Stimulated activated memory B cell treated with anti-CD40 and anti-IgM and Interleukin-4, amounts not matched to agents 10 μg/mL and 1 μg/mL and 100 μg/mL, for 72 hours (primary cell): ENCODE measurements around the gene MARK2.

Experiments used
- ATAC-seq: fragments of 150-1000 bp; cut with Tn5 transposase; 2 replicates; pipeline ENCODE4 v1.10.0; 2021
- H3K27ac Mint-ChIP-seq: one replicate; pipeline ENCODE4 v1.8.0; 2022; ENCODE audit warnings: mild to moderate bottlenecking, mixed read lengths
- H3K27me3 Mint-ChIP-seq: one replicate; pipeline ENCODE4 v1.8.0; 2022; ENCODE audit warnings: mixed read lengths
- H3K36me3 Mint-ChIP-seq: one replicate; pipeline ENCODE4 v1.8.0; 2022; ENCODE audit warnings: mixed read lengths
- H3K4me1 Mint-ChIP-seq: one replicate; pipeline ENCODE4 v1.8.0; 2022; ENCODE audit warnings: mixed read lengths
- H3K4me3 Mint-ChIP-seq: one replicate; pipeline ENCODE4 v1.8.0; 2022; ENCODE audit warnings: mild to moderate bottlenecking, moderate library complexity, mixed read lengths
- H3K9me3 Mint-ChIP-seq: one replicate; pipeline ENCODE4 v1.8.0; 2022; ENCODE audit warnings: mixed read lengths

The MARK2 gene

DNA sequence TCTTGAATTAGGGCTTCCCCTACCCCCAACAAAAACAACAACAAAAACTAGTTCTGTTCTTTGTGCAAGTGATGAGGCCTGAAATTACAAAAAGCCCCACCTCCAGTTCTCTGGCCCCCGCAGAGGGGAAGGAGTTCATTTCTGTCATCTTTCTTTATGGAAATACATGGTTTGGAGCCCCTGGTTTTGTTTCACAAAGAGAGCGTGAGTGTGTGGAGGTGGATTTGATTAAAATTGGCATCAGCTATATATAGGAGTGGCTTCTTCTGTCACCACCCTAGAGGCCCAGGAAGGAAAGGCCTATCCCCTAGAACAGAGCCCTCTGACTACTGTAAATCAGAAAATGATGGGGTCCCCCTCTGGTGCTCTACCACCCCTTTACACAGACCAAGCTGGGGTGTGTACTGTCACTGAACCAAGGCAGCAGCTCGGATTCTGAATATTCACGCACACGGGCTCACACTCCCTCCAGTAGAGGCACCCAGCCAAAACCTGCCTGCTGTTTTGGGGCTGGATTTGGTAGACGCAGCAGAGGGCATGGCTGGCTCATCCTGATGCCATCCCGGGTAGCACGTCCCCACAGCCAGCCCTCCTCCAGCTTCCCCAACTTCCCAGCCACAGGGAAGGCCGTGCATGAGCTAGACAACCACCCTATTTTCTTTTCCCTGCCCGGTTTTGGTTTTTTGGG is 58.7 kb downstream of the MARK2 start:
- H3K9me3 Mint-ChIP-seq = no peaks in the 10 kb centered on the region
- no peaks in the 10 kb centered on the region for H3K27me3 Mint-ChIP-seq
- H3K4me3 Mint-ChIP-seq = no peak overlapping the region
- H3K4me1 Mint-ChIP-seq = peaks cover 12% of the 10 kb centered on the region
- no peak overlapping the region for H3K27ac Mint-ChIP-seq
- H3K36me3 Mint-ChIP-seq = peaks cover 85% of the 10 kb centered on the region
- no peak for ATAC-seq

DNA sequence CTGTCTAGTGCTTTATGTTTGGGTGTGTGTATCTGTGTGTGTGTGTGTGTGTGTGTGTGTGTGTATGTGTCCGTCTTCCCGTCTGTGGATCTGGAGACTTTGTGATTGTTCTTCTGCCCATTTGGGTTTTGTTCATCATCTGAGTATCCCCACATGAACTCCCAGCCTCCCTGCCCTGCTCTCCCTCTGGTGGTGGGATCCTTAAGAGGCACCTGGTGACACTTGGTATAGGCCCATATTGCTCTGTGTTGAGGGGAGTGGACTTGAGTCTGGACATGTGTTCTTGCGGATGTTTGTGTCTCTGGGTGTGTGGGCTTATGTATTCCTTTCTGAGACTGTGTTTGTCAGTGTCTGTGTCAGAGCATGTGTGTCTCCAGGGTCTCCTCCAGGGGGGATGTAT is 62.8 kb downstream of the MARK2 start:
- no peaks in the 10 kb centered on the region for H3K9me3 Mint-ChIP-seq
- no peaks in the 10 kb centered on the region for H3K27me3 Mint-ChIP-seq
- H3K4me3 Mint-ChIP-seq = no peak overlapping the region
- no peak overlapping the region for H3K27ac Mint-ChIP-seq
- no peak for ATAC-seq
- peaks cover 94% of the 10 kb centered on the region for H3K36me3 Mint-ChIP-seq
- peaks cover 6% of the 10 kb centered on the region for H3K4me1 Mint-ChIP-seq

DNA sequence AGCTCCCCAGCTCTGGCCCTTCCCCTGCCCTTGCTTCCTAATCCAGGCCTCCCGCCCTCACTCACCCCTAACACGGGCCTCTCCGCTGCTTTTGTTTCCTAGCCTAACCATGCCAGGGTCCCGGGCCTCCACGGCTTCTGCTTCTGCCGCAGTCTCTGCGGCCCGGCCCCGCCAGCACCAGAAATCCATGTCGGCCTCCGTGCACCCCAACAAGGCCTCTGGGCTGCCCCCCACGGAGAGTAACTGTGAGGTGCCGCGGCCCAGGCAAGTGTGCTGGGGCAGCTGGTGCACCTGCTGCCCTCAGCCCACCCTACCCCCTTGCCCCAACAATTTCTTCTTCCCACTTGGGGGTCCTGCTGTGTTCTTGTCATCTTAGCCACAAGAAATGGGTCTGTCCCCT is 65.0 kb downstream of the MARK2 start:
- H3K27me3 Mint-ChIP-seq = no peaks in the 10 kb centered on the region
- H3K9me3 Mint-ChIP-seq = no peaks in the 10 kb centered on the region
- peaks cover 6% of the 10 kb centered on the region for H3K4me1 Mint-ChIP-seq
- no peak overlapping the region for H3K4me3 Mint-ChIP-seq
- no peak overlapping the region for H3K27ac Mint-ChIP-seq
- no peak for ATAC-seq
- peaks cover 91% of the 10 kb centered on the region for H3K36me3 Mint-ChIP-seq

DNA sequence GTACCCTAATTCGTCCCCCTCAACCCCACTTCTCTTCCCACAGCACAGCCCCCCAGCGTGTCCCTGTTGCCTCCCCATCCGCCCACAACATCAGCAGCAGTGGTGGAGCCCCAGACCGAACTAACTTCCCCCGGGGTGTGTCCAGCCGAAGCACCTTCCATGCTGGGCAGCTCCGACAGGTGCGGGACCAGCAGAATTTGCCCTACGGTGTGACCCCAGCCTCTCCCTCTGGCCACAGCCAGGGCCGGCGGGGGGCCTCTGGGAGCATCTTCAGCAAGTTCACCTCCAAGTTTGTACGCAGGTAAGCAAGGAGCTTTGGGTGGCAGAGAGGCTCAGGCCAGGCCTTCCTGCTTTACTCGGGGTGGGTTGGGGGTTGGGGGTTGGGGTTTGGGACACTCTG is 65.8 kb downstream of the MARK2 start:
- H3K4me1 Mint-ChIP-seq = peaks cover 6% of the 10 kb centered on the region
- peaks cover 82% of the 10 kb centered on the region for H3K36me3 Mint-ChIP-seq
- H3K9me3 Mint-ChIP-seq = no peaks in the 10 kb centered on the region
- ATAC-seq = no peak
- no peak overlapping the region for H3K27ac Mint-ChIP-seq
- H3K27me3 Mint-ChIP-seq = no peaks in the 10 kb centered on the region
- H3K4me3 Mint-ChIP-seq = no peak overlapping the region

DNA sequence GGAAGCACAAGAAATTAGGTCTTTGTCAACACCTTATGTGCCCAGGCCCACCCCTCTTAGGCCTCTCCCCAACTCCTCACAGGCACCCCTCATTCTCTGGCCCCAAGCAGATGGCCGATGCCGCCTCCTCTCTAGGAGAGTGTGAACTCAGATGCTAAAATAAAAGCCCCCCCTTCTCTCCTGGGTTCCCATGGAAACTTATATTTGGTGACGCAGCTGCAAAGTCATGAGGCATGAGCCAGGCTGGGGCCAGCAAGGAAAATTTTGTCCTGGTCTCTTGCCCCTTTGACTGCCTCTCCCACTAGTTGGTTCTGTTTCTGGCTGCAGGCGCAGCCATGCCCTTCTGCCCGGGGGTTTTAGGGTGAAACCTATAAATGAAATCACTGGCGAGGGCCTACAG is 66.3 kb downstream of the MARK2 start:
- no peak for ATAC-seq
- peaks cover 6% of the 10 kb centered on the region for H3K4me1 Mint-ChIP-seq
- H3K27ac Mint-ChIP-seq = no peak overlapping the region
- H3K36me3 Mint-ChIP-seq = peaks cover 81% of the 10 kb centered on the region
- H3K9me3 Mint-ChIP-seq = no peaks in the 10 kb centered on the region
- no peaks in the 10 kb centered on the region for H3K27me3 Mint-ChIP-seq
- H3K4me3 Mint-ChIP-seq = no peak overlapping the region

DNA sequence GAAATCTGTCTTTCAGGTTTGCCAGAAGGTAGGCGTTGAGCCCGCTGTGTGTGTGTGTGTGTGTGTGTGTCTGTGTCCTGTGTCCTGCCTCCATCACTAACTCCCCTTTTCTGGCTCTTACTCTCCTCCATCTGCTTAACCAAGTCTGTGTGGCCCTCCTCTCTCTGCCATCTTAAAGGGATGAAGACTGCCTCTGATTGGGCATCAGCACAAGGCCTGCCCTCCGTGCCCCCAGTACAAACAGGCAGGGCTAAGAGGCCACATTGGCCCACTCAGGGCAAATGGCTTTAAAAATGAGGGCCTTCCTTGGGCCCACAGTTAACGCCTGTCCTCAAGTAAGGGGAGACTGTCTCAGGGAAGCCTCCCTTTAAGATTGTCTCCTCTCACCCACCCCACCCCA is 67.2 kb downstream of the MARK2 start:
- no peaks in the 10 kb centered on the region for H3K27me3 Mint-ChIP-seq
- H3K4me1 Mint-ChIP-seq = peaks cover 6% of the 10 kb centered on the region
- H3K27ac Mint-ChIP-seq = no peak overlapping the region
- no peaks in the 10 kb centered on the region for H3K9me3 Mint-ChIP-seq
- H3K36me3 Mint-ChIP-seq = peaks cover 81% of the 10 kb centered on the region
- no peak overlapping the region for H3K4me3 Mint-ChIP-seq
- ATAC-seq = no peak

DNA sequence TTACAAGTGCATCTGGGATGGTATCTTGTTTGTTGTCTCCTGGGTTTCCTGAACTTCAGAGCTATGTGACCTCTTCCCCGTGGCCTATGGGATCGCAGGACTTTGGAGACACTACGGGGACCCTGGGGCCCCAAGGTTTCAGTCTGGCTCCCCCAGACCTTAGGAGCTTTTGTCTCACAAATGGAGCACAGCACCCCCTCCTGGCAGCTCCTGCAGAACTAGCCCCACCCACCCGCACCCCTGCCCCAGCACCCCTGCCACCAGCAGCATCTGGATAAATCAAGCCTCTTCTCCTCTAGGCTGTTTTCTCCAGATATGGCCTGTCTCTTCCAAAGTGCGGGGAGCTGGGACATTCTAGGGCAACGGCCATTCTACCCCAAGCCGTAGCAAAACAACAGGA is 67.7 kb downstream of the MARK2 start:
- Mint-ChIP-seq H3K27me3 (no peaks in the 10 kb centered on the region), H3K27ac (no peak overlapping the region)

DNA sequence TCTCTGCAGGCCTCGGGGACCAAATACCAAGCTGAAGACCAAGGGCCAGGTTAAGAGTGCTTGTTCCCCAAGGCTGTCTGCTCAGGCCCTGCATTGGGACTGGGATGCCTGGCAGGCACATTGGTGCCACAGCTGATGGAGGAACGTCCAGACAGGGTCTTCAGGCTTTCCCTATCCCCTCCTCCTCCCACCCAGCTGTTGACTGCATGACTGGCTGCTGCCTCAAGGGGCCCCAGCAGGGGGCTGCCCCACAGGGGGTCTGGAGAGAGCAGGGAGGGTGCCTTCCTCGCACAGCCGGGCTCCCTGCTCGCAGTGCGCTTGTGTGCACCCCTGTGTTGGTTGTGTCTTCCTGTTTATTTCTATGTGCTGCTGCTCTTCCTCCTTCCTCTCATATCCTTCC is 68.2 kb downstream of the MARK2 start:
- peaks cover 6% of the 10 kb centered on the region for H3K4me1 Mint-ChIP-seq
- no peak for ATAC-seq

More for the DNA sequence above, 67.7 kb downstream of the MARK2 start:
- H3K4me1 Mint-ChIP-seq = peaks cover 6% of the 10 kb centered on the region
- H3K4me3 Mint-ChIP-seq = no peak overlapping the region
- H3K9me3 Mint-ChIP-seq = no peaks in the 10 kb centered on the region
- H3K36me3 Mint-ChIP-seq = peaks cover 76% of the 10 kb centered on the region
- ATAC-seq = no peak

DNA sequence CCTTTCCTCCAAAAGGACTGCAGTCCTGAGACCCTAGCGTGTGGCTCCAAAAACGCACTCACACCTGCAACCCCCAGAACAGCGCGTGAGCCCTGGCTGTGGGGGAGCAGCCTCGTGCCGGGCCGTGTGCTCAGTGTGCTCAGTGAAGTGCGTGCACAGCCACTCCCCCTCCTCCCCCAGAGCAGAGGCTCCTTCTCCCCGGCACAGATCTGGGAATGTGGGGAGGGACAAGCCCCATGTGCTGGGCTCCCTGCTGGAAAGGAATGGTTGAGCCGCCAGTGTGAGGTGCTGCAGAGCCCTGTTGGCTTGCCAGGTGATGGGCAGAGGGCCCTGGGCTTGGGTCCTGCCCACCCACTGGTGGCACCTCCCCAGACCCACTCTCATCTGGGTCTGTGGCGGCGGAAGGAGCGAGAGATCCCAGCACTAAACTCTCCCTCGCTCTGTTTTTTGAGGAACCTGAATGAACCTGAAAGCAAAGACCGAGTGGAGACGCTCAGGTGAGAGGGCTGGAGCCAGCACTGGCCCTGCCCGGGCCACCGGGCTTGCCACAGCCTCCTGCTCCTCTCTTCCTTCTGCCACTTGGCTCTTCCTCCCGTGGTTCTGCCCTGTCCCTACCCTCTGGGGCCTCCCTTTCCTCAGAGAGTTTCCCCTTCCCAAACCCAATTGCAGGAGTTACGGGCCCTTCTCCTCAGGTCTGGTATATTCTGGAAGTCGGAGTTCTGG is 69.1 kb downstream of the MARK2 start:
- Mint-ChIP-seq H3K4me3 (no peak overlapping the region), H3K4me1 (peaks cover 6% of the 10 kb centered on the region), H3K36me3 (peaks cover 62% of the 10 kb centered on the region), H3K27ac (no peak overlapping the region), H3K27me3 (no peaks in the 10 kb centered on the region), H3K9me3 (no peaks in the 10 kb centered on the region)
- ATAC-seq = no peak

More for the DNA sequence above, 68.2 kb downstream of the MARK2 start:
- no peaks in the 10 kb centered on the region for H3K27me3 Mint-ChIP-seq
- H3K4me3 Mint-ChIP-seq = no peak overlapping the region
- H3K9me3 Mint-ChIP-seq = no peaks in the 10 kb centered on the region
- H3K36me3 Mint-ChIP-seq = peaks cover 71% of the 10 kb centered on the region
- no peak overlapping the region for H3K27ac Mint-ChIP-seq

DNA sequence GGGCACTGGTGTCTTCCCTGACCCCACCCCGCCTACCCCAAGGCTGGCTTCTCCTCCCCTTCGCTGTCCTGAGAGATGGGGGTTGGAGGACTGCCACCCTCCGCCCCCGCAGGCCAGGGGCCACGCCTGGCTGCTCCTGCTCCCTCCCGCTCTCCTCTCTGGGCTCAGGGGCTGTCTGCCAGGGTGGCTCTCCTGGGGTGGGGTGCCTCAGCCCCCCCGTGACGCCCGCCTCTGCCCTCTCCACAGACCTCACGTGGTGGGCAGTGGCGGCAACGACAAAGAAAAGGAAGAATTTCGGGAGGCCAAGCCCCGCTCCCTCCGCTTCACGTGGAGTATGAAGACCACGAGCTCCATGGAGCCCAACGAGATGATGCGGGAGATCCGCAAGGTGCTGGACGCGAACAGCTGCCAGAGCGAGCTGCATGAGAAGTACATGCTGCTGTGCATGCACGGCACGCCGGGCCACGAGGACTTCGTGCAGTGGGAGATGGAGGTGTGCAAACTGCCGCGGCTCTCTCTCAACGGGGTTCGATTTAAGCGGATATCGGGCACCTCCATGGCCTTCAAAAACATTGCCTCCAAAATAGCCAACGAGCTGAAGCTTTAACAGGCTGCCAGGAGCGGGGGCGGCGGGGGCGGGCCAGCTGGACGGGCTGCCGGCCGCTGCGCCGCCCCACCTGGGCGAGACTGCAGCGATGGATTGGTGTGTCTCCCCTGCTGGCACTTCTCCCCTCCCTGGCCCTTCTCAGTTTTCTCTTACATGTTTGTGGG is 69.9 kb downstream of the MARK2 start:
- Mint-ChIP-seq H3K36me3 (peaks cover 54% of the 10 kb centered on the region), H3K27ac (no peak overlapping the region), H3K27me3 (peaks cover 3% of the 10 kb centered on the region), H3K4me1 (peaks cover 6% of the 10 kb centered on the region), H3K9me3 (no peaks in the 10 kb centered on the region), H3K4me3 (no peak overlapping the region)
- no peak for ATAC-seq

DNA sequence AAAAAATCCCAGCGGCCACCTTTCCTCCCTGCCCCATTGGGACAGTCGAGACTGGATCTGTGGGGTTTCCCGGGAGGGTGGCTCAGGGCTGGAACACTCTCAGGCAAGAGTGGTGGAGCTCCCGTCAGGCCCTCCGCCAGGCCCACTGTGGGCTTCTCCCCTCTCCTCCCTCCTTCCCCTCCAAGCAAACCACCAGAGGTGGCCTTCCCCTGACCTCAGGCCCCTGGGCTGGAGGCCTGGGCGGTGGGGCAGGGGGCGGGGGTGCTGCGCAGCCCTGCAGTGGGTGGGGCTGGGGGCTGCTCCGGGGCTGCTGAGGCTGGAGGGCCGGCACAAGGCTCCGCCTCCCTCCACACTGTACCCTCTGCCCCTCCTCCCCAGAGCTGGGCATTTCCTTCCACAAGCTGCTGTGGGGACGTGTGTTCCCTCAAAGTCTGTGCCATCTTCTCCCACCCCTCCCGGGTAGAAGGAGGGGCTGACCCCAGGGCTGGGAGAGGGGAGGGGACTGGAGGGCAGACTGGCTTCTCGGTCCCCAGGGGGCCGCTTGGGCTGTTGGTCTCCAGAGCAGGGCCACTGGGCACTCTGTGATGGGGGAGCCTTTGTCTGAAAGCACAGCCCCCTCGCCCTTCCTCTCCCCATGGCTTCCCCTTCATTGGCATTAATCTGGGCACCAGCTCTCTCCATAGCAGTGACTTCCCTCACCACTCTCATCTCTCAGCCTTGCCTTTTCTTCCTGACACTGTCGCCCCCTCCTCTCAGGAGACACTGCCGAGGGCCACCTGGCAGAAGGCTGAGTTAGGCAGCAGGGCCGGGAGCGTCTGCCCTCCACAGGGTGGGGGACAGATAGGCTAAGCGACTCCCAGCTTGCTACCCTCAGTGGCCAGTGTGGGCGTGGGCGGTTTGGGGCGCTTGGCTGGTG is 70.9 kb downstream of the MARK2 start:
- Mint-ChIP-seq H3K4me3 (no peak overlapping the region), H3K27me3 (peaks cover 13% of the 10 kb centered on the region), H3K4me1 (peaks cover 6% of the 10 kb centered on the region), H3K9me3 (no peaks in the 10 kb centered on the region), H3K36me3 (peaks cover 43% of the 10 kb centered on the region), H3K27ac (no peak overlapping the region)
- no peak for ATAC-seq

DNA sequence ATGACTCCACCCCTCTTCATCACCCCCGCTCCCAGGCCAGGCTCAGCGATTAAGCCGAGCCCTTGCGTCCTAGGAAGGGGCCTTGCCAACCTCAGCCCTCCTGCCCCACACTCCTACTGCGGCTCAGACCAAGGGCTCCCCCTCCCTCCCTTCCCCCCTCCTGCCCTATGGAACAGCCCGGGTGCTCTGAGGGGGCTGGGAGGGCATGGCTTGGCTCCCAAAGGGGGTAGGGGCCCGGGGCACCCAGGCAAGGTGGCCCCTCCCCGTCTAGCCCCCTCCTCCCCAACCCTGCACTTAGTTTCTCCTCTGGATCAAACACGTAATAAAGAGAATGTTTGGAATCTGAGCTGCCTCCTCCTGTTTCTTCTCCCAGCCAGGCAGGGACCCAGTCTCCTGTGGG is 71.8 kb downstream of the MARK2 start:
- Mint-ChIP-seq H3K9me3 (no peaks in the 10 kb centered on the region), H3K4me3 (no peak overlapping the region), H3K27ac (no peak overlapping the region), H3K27me3 (peaks cover 19% of the 10 kb centered on the region), H3K4me1 (peaks cover 7% of the 10 kb centered on the region), H3K36me3 (peaks cover 35% of the 10 kb centered on the region)
- no peak for ATAC-seq

DNA sequence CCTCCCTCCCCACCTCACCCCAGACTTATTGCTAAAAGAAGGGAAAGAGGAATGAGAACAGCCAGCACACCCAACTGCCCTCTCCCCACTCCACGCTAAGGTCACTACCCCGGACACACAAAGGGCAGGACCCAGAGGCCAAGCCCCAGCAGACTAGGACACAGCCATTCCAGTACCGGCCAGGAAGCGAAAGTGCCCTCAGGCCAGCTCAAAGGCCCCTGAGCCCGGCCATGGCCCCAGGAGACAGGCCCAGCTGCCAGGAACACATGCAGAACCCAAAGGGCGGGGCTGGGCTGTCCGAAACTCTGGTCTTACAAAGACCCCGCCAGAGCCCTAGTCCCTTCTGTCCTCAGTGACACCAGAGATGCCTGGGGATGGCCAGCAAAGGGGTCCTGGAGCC is 72.5 kb downstream of the MARK2 start:
- Mint-ChIP-seq H3K9me3 (no peaks in the 10 kb centered on the region), H3K36me3 (peaks cover 28% of the 10 kb centered on the region), H3K4me3 (no peak overlapping the region), H3K27ac (no peak overlapping the region), H3K4me1 (peaks cover 9% of the 10 kb centered on the region), H3K27me3 (peaks cover 19% of the 10 kb centered on the region)
- no peak for ATAC-seq

DNA sequence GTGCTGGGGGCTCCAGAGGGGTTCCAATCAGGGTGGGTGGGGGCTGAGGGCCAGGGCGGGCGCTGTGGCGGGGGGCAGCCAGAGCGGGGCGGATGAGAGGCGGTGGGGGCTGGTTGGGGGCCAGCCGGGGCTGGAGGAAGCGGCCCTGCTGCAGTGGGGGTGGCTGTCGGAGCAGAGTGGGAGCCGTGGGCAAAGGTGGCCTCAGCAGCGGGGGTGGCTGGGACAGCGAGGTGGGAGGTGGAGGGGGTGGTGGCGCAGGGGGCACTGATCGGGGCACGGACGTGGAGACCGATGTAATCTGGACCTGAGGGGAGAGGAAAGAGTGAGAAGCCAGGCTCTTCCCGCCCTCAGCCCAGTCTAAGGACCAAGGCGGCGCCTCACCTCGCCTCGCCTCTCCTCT is 73.0 kb downstream of the MARK2 start:
- peaks cover 25% of the 10 kb centered on the region for H3K36me3 Mint-ChIP-seq
- no peaks in the 10 kb centered on the region for H3K9me3 Mint-ChIP-seq
- no peak for ATAC-seq
- H3K27ac Mint-ChIP-seq = no peak overlapping the region
- no peak overlapping the region for H3K4me3 Mint-ChIP-seq
- H3K27me3 Mint-ChIP-seq = peaks cover 19% of the 10 kb centered on the region
- H3K4me1 Mint-ChIP-seq = peaks cover 10% of the 10 kb centered on the region

DNA sequence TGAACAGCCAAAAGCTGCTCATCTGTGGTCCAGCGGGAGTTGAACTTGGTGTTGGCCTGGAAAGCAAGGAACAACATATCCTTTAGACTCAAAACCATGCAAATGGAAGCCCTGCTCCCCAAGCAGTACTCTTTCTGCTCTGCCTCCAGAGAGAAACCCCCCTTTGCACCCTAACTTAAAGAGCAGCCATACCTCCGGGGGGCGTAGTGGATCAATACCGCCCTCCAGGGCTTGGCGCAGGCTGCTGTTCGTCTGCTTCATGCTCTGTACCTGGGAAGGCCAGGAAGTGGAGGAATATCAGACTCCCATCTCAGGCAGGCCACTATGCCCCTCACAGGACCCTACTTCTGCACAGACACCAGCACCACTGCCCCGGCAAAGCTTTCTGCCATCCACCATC is 73.8 kb downstream of the MARK2 start:
- peaks cover 19% of the 10 kb centered on the region for H3K27me3 Mint-ChIP-seq
- H3K4me3 Mint-ChIP-seq = no peak overlapping the region
- H3K36me3 Mint-ChIP-seq = peaks cover 17% of the 10 kb centered on the region
- no peak overlapping the region for H3K27ac Mint-ChIP-seq
- ATAC-seq = no peak
- no peaks in the 10 kb centered on the region for H3K9me3 Mint-ChIP-seq
- H3K4me1 Mint-ChIP-seq = peaks cover 13% of the 10 kb centered on the region
